HG02970 (cell line): Measurements from ENCODE around the gene TAPBP.
"Not testable (repeated sequence)": the region's sequence is repeated elsewhere in the genome, so short reads cannot be mapped to it uniquely, and the experiment has no call there.

ENCODE experiments used
- ATAC-seq: cut with Tn5 transposase; IDR thresholded peaks from one replicate; pipeline ENCODE4 v1.9.1; 2021; ENCODE audit warnings: mild to moderate bottlenecking, moderate library complexity, moderate number of reproducible peaks; ENCODE audit not compliant: unreplicated experiment, low FRiP score

The TAPBP gene

DNA sequence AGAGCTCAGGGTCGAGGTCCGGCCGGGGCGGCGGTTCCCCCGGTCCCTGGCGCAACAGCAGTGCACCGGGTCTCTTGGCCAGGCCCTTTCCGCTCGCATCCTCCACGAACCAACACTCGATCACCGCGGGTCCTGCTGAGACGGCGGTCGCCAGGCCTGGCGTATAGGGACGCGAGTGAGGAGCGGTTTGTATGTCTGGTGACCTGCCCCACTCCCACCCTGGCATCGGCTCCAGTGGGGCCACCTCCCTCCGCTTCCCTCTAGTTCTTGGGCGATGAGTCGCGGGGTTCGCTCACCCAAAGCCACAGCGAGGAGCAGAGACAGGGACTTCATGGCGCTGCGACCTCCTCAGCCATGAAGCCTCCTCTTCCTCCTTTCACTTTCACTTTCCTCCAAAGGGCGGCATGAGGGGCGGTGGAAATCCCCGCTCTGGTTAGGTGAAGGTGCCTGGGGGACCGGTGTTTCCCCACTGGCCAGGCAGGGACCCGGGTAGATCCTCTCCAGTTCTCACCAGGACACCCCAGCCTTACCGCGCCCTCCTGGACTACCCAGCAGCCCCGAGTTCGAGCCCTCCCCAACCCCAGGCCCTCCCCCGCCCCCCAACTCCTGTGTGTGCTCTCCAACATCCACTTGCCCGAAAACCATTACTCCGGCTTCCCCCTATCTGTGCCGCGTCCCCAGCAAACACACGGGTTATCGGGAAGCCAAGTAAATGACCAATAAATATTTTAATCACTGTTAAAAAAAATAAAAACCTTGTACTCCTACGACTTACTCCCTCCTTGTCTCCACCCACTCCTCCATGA is at the start of gene TAPBP:
TAPBP (minus strand) TSS at position 370 of the 806 bp plus-strand sequence; CDS start at position 333, 37 bp downstream.
- peak; percentile 43 for ATAC-seq

DNA sequence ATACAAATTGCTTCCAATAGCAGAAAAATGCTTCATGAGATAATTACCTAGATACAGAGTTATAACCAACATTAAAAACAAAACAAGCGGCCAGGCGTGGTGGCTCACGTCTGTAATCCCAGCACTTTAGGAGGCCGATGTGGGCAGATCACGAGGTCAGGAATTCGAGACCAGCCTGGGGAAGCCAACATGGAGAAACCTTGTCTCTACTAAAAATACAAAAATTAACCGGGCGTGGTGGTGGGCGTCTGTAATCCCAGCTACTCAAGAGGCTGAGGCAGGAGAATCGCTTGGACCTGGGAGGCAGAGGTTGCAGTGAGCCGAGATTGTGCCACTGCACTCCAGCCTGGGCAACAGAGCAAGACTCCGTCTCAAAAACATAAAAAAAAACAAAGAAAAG is 49.6 kb upstream of the TAPBP start:
- not testable (repeated sequence) for ATAC-seq

DNA sequence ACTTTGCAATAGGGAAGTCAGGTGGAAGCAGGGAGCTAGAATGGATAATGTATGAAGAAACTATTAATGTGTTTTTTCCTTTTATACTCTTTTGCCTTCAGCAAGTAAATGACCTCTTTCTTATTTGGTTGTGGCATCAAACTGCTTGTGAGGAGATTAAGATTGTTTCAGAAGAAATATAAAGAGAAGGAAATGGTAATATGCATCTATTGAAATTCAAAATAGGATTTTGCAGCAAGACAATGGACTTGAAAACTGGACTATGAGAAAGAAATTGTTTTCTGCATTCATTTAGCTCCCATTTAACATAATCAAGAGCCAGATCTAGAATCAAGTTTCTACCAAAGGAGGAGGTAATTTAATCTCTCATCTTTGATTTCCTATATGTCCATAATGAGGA is 45.5 kb upstream of the TAPBP start:
- no peak for ATAC-seq

DNA sequence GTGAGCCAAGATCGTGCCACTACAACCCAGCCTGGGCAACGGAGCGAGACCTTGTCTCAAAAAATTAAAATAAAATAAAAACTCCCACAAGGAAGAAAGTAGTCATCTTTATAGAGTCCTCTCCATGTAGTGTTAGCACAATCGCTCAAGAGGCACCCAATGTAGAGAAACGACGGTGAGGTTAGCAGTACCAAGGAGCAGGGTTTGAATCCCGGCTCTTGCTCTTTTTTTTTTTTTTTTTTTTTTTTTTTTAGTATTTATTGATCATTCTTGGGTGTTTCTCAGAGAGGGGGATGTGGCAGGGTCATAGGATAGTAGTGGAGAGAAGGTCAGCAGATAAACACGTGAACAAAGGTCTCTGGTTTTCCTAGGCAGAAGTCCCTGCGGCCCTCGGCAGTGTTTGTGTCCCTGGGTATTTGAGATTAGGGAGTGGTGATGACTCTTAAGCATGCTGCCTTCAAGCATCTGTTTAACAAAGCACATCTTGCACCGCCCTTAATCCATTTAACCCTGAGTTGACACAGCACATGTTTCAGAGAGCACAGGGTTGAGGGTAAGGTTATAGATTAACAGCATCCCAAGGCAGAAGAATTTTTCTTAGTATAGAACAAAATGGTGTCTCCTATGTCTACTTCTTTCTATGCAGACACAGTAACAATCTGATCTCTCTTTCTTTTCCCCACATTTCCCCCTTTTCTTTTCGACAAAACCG is 43.4 kb upstream of the TAPBP start:
- not testable (repeated sequence) for ATAC-seq

DNA sequence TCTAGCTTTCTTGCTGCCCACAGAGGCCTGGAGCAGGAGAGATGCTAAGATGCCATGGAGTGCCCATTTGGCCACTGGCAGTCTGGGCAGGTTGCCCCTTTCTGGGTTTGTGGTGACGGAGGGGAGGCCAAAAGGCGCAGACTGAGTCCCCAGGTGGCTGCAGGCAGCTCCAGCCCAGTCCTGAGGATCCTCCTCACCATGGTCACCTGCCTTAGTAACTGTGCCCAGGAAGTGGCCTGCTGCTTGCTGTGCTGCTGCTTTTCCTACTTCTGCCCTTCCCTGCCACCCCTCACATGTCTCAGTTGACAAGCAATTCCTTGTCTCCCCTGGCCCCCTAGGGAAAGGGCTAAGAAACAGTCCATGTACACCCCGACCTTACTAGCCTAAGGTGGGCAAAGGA is 42.4 kb upstream of the TAPBP start:
- ATAC-seq = no peak

DNA sequence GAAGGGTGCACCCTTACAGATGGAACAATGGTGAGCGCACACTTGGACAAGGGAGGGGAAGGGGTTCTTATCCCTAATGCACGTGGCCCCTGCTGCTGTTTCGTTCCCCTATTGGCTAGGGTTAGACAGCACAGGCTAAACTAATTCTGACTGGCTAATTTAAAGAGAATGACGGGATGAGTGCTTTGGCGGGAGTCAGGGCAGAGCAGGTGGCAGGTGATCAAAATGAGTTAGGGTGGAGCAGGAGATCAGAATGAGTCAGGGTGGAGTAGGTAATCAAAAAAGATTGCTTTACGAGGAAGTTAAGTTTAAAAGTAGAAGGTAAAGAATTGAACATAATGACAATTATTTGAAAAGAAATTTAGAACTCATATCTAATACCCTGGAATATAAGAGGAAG is 42.0 kb upstream of the TAPBP start:
- ATAC-seq = not testable (repeated sequence)

DNA sequence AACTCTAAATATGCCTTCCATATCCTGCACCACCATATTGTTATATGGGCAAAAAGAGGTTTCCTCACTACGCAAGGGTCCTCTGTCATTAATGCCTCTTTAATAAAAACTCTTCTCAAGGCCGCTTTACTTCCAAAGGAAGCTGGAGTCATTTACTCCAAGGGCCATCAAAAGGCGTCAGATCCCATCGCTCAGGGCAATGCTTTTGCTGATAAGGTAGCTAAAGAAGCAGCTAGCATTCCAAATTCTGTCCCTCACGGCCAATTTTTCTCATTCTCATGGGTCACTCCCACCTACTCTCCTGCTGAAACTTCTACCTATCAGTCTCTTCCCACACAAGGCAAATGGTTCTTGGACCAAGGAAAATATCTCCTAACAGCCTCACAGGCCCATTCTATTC is 33.9 kb upstream of the TAPBP start:
- no peak for ATAC-seq

DNA sequence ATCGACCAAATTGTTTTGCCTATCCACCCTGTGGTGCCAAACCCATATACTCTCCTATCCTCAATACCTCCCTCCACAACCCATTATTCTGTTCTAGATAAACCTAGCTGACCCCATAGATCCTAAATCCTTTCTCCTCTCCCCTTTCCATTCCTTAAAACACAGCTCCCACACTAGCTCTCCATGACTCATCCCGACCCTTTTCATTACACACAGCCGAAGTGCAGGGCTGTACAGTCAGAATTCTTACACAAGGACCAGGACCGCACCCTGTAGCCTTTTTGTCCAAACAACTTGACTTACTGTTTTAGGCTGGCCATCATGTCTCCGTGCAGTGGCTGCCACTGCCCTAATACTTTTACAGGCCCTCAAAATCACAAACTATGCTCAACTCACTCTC is 33.1 kb upstream of the TAPBP start:
- ATAC-seq = not testable (repeated sequence)

DNA sequence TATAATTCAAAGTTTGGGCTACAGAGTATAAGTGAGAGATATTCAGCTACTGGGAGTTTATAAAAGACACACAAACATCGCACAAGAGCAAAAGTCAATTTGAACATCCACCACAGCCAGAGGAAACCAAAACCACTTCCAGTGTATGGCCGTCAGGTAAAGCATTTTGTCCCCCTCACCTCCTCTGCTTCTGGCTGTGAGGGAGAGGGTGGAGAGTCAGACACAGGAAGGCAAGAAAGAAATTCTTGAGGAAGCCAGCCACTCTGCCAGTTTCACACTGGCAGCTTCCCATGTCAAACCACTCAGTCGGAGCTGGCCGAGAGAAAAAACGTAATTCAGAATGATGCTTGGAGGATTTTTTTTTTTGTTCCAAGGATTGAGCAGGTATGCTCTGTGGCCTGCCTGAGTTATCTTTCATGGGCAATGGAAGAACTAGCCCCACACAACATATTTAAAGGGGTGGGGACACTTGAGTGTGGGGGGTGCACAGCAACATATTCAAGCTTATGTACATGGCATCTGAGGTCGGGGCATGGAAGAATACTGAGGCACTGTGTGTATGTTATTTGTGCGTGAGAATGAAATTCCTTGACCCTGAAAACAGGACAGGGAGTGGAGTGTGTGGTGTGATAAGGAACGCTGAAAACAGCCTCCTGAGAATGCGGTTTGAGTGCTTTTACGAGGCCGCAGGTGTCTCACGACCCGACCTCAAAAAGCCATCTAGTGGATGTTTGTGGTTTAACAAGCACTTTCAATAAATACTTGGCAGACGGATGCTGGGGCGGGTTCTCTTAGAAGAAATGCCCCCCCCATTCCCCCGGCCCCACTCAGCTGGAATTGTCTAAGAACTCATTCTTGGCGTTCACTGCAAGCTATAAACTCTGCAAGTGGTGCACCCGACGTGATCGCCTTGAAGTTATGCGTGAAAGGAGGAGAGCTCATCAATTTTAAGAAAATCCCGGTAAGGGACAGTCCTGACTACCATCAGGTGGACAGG is 31.1 kb upstream of the TAPBP start:
- ATAC-seq = no peak

DNA sequence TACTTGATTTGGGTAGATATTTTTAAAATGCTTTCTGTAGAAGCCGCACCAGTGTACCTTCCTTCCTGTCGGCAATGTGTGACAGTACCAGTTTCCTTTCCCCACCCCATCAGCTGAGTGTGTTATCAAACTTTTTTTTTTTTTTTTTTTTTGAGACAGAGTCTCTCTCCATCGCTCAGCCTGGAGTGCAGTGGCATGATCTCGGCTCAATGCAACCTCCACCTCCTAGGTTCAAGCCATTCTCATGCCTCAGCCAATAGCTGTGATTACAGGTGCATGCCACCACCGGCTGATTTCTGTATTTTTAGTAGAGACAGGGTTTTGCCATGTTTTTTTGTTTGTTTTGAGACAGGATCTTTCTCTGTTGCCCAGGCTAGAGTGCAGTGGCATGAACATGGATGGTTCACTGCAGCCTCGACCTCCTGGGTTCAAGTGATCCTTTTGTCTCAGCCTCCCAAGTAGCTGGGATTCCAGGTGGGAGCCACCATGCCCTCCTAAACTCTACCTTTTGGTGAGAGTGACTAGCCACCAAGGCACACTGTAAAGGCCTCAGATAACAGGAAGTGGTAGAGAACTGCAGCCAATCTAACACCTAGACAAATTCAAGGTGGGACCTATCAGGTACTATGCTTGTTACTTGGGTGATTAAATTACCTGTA is 30.2 kb upstream of the TAPBP start:
- ATAC-seq = no peak

DNA sequence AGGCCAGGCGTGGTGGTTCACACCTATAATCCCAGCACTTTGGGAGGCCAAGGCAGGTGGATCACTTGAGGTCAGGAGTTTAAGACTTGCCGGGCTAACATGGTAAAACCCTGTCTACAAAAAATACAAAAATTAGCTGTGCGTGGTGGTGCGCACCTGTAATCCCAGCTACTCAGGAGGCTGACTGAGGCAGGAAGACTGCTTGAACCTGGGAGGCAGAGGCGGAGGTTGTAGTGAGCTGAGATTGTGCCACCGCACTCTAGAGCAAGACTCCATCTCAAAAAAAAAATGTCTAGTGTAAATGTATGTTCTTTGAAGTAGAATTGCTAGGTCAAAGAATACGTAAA is 29.7 kb upstream of the TAPBP start:
- not testable (repeated sequence) for ATAC-seq

DNA sequence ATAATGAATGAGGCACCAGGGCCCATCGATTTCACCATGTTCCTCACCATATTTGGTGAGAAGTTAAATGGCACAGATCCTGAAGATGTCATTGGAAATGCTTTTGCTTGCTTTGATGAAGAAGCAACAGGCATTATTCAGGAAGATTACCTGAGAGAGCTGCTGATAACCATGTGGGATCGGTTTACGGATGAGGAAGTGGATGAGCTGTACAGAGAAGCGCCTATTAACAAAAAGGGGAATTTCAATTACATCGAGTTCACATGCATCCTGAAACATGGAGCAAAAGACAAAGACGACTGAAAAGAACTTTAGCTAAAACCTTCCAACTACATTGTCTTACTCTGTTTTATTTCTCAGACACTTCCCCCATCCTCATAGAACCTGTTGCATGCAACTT is 25.3 kb upstream of the TAPBP start:
- no peak for ATAC-seq

DNA sequence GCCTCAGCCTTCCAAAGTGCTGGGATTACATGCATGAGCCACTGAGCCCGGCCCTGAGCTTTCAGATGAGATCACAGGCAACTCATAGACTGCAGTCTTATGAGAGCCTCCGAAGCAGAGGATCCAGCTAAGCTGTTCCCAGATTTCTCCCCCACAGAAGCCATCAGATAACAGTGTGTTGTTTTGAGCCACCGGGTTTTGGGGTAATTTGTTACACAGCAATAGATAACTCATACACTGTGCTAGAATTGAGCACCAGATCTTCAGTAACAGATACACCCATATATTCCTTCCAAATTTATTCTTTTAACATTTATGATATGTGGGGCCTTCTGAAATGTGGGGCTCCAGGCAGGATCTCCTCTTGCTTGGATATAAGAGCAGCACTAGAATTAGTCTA is 22.6 kb upstream of the TAPBP start:
- ATAC-seq = no peak

DNA sequence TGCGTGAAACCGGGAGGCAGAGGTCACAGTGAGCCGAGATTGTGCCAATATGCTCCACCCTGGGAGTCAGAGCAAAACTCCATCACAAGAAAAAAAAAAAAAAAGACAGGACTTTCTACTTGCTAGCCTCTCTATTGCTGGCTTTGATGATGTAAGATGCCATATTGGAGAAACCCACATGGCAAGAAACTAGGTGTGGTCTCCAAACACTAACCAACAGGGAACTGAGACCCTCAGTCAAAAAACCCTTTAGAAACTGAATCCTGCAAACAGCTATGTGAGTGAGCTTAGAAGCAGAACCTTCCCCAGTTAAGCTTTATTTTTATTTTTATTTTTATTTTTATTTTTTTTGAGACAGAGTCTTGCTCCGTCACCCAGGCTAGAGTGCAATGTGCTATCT is 22.0 kb upstream of the TAPBP start:
- ATAC-seq = no peak

DNA sequence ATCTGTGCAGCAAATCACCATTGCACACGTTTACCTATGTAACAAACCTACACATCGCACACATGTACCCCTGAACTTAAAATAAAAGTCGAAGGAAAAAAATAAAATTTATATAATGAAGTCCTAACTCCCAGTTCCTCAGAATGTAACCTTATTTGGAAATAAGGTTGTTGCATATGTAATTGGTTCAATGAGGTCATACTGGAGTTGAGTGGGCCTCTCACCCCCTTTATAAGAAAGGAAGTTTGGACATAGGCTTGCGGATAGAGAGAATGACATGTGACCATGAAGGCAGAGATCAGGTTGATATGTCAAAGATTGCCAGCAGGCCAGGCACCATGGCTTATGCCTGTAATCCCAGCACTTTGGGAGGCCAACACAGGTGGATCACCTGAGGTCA is 19.8 kb upstream of the TAPBP start:
- no peak for ATAC-seq

DNA sequence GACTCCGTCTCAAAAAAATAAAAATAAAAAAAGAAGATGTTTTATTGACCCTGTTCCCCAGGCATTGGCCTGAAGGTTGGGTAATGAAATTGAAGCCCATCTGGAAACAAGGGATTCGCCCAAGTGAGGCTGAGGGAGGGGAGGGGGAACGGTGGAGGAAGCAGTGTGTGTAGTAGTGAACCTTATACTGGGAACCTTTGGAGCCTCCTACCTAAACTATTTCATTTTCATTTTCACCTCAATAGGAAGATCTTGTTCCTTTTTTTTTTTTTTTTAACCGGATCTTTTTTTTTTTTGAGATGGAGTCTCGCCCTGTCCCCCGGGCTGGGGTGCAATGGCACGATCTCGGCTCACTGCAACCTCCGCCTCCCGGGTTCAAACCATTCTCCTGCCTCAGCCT is 16.9 kb upstream of the TAPBP start:
- ATAC-seq = no peak

DNA sequence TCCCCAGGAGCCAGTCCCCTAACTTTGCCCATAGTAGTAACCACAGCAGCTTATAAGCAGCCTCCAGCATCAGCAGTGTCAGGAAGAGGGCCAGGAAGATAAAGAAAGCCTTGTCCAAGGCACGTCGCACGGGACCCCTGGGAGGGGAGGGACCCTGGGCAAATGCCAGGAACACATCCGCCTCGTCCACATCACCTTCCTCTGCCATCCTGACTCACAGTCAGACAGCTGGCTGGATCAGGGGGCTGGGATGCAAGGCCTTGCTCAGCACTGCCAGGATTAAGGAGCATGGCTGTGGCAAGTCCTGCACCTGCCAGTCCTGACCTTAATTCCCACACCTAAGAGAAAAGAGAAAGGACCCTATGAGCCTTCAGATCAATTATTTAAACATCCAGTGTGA is 15.2 kb upstream of the TAPBP start:
- ATAC-seq = no peak

DNA sequence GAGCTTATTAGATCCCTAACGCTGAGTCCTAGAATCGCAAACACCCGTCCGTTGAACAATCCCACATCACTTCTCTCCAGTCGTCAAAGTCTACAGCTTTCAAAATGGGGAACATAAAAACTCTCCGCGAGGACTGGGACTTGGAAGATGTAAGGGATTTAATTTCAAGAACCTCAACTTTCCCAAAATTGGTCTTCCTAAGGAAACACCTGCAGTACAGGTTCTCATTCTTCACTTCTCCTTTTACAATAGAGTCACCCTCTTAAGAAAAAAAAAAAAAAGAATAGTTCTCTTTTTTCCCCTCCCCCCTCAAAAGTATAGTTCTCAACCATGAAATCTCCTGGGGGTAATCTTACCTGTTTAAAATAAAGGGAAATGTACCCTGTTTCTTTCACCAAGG is 10.2 kb upstream of the TAPBP start:
- ATAC-seq = no peak

DNA sequence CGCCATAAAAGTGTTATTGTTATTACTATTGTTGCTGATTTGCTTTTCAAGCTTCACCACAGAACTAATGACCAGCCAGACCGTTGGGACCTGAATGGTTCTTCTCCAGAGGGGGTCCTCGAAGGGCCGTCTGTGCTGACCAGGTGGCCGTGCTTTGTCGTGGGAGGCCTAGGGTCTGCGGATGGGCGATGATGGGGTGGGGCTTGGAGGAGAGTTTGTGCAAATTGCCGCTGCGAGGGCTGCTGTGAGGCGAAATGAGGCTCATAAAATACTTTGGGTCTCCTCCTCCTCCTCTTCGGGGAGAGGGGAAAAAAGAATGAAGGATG is 9.7 kb upstream of the TAPBP start:
- peak; percentile 12 for ATAC-seq

DNA sequence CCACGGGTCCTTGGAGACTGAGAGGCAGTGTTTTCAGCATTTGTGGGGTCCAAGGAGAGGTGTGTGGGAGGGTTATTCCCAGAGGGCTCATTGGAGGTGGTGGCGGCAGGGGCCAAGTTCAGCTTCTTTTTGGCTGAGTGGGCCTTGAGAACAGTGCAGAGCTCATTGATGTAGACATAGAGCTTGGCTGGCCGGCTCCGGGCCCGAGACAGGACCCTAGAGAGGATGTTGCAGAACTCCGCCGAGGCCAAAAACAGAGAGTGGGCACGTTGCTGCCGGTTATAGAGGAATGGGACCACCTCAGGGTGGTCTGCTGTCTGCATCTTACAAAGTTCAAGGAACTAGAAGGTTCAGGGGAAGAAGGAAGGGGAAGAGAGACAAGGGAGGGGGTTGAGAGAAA is 7.3 kb upstream of the TAPBP start:
- ATAC-seq = no peak
